ENCODE data around the gene FKRP.

The FKRP gene

GRCh38 chr19:46714444-46715106, 31.3 kb upstream of the FKRP start:
- H3K9me3 ChIP-seq (ENCODE audit: control insufficient read depth, low read length), result no peaks in the 10 kb centered on the region
- H3K4me1 ChIP-seq (ENCODE audit: control insufficient read depth, insufficient read depth, low read length, poor library complexity, severe bottlenecking), result peaks cover 11% of the 10 kb centered on the region
- peak overlapping the region; percentile 90 for H3K4me3 ChIP-seq (ENCODE audit: extremely low read depth, insufficient read depth, low read length, poor library complexity, severe bottlenecking)
- H3K27ac ChIP-seq (ENCODE audit: low read depth, low read length, severe bottlenecking), result peak overlapping the region; percentile 67
- peaks cover 33% of the 10 kb centered on the region for H3K36me3 ChIP-seq (ENCODE audit: control insufficient read depth, insufficient read depth, low read length)
- 21 to 27% methylated on average over 2 to 5 of the region's 12 CpGs for WGBS, 2 experiments (ENCODE audit: insufficient coverage in 2 of 2)

GRCh38 chr19:46715620-46715974, 30.3 kb upstream of the FKRP start:
- Histone ChIP-seq H3K4me1 (ENCODE audit: control insufficient read depth, insufficient read depth, low read length, poor library complexity, severe bottlenecking) (peaks cover 15% of the 10 kb centered on the region), H3K9me3 (ENCODE audit: control insufficient read depth, low read length) (no peaks in the 10 kb centered on the region), H3K4me3 (ENCODE audit: extremely low read depth, insufficient read depth, low read length, poor library complexity, severe bottlenecking) (peak overlapping the region; percentile 90), H3K27ac (ENCODE audit: low read depth, low read length, severe bottlenecking) (no peak overlapping the region), H3K36me3 (ENCODE audit: control insufficient read depth, insufficient read depth, low read length) (peaks cover 31% of the 10 kb centered on the region)
- 6 to 10% methylated on average over 4 to 7 of the region's 8 CpGs for WGBS, 2 experiments (ENCODE audit: insufficient coverage in 2 of 2)

- peak overlapping the region; percentile 71 for H3K27ac ChIP-seq (ENCODE audit: low read depth, low read length, severe bottlenecking)
- 0 to 1% methylated on average over 26 to 31 of the region's 42 CpGs for WGBS, 2 experiments (ENCODE audit: insufficient coverage in 2 of 2)
These were observed 29.7 kb upstream of the FKRP start for GRCh38 chr19:46715975-46716671.

GRCh38 chr19:46716672-46717033, 29.2 kb upstream of the FKRP start:
- Histone ChIP-seq H3K27ac (ENCODE audit: low read depth, low read length, severe bottlenecking) (peak overlapping the region; percentile 71), H3K9me3 (ENCODE audit: control insufficient read depth, low read length) (no peaks in the 10 kb centered on the region), H3K36me3 (ENCODE audit: control insufficient read depth, insufficient read depth, low read length) (peaks cover 33% of the 10 kb centered on the region), H3K4me1 (ENCODE audit: control insufficient read depth, insufficient read depth, low read length, poor library complexity, severe bottlenecking) (peaks cover 15% of the 10 kb centered on the region), H3K4me3 (ENCODE audit: extremely low read depth, insufficient read depth, low read length, poor library complexity, severe bottlenecking) (peak overlapping the region; percentile 90)
- 1 to 3% methylated on average over 6 to 15 of the region's 20 CpGs for WGBS, 2 experiments (ENCODE audit: insufficient coverage in 2 of 2)

More at GRCh38 chr19:46715975-46716671, 29.7 kb upstream of the FKRP start:
- H3K36me3 ChIP-seq (ENCODE audit: control insufficient read depth, insufficient read depth, low read length), result peaks cover 31% of the 10 kb centered on the region
- peaks cover 15% of the 10 kb centered on the region for H3K4me1 ChIP-seq (ENCODE audit: control insufficient read depth, insufficient read depth, low read length, poor library complexity, severe bottlenecking)
- H3K9me3 ChIP-seq (ENCODE audit: control insufficient read depth, low read length), result no peaks in the 10 kb centered on the region
- H3K4me3 ChIP-seq (ENCODE audit: extremely low read depth, insufficient read depth, low read length, poor library complexity, severe bottlenecking), result peak overlapping the region; percentile 90

- peaks cover 34% of the 10 kb centered on the region for H3K36me3 ChIP-seq (ENCODE audit: control insufficient read depth, insufficient read depth, low read length)
- H3K4me1 ChIP-seq (ENCODE audit: control insufficient read depth, insufficient read depth, low read length, poor library complexity, severe bottlenecking), result peaks cover 15% of the 10 kb centered on the region
- H3K9me3 ChIP-seq (ENCODE audit: control insufficient read depth, low read length), result no peaks in the 10 kb centered on the region
- WGBS, 2 experiments (ENCODE audit: insufficient coverage in 2 of 2), result 4 to 5% methylated on average over 35 to 43 of the region's 52 CpGs
- peak within 1 kb of the TSS; percentile 71 for H3K27ac ChIP-seq (ENCODE audit: low read depth, low read length, severe bottlenecking)
- peak within 1 kb of the TSS; percentile 90 for H3K4me3 ChIP-seq (ENCODE audit: extremely low read depth, insufficient read depth, low read length, poor library complexity, severe bottlenecking)
These were observed 28.7 kb upstream of the FKRP start, which contains the start of gene PRKD2 for GRCh38 chr19:46717034-46717715. Gene PRKD2, minus strand, starts transcription at chr19:46717114. Its CDS starts 744 bp downstream, at chr19:46716370.

GRCh38 chr19:46717716-46718143, 28.1 kb upstream of the FKRP start:
- 85 to 89% methylated on average over 4 to 6 of the region's 9 CpGs for WGBS, 2 experiments (ENCODE audit: insufficient coverage in 2 of 2)
- Histone ChIP-seq H3K9me3 (ENCODE audit: control insufficient read depth, low read length) (no peaks in the 10 kb centered on the region), H3K27ac (ENCODE audit: low read depth, low read length, severe bottlenecking) (peak overlapping the region; percentile 36)

GRCh38 chr19:46718157-46718933, 27.5 kb upstream of the FKRP start:
- H3K4me3 ChIP-seq (ENCODE audit: extremely low read depth, insufficient read depth, low read length, poor library complexity, severe bottlenecking), result no peak overlapping the region
- 85 to 92% methylated on average over 10 to 14 of the region's 17 CpGs for WGBS, 2 experiments (ENCODE audit: insufficient coverage in 2 of 2)
- H3K27ac ChIP-seq (ENCODE audit: low read depth, low read length, severe bottlenecking), result no peak overlapping the region
- peaks cover 41% of the 10 kb centered on the region for H3K36me3 ChIP-seq (ENCODE audit: control insufficient read depth, insufficient read depth, low read length)
- no peaks in the 10 kb centered on the region for H3K9me3 ChIP-seq (ENCODE audit: control insufficient read depth, low read length)
- H3K4me1 ChIP-seq (ENCODE audit: control insufficient read depth, insufficient read depth, low read length, poor library complexity, severe bottlenecking), result peaks cover 17% of the 10 kb centered on the region

More at GRCh38 chr19:46717716-46718143, 28.1 kb upstream of the FKRP start:
- Histone ChIP-seq H3K4me3 (ENCODE audit: extremely low read depth, insufficient read depth, low read length, poor library complexity, severe bottlenecking) (peak overlapping the region; percentile 90), H3K36me3 (ENCODE audit: control insufficient read depth, insufficient read depth, low read length) (peaks cover 36% of the 10 kb centered on the region), H3K4me1 (ENCODE audit: control insufficient read depth, insufficient read depth, low read length, poor library complexity, severe bottlenecking) (peaks cover 19% of the 10 kb centered on the region)

- Histone ChIP-seq H3K4me3 (ENCODE audit: extremely low read depth, insufficient read depth, low read length, poor library complexity, severe bottlenecking) (no peak overlapping the region), H3K27ac (ENCODE audit: low read depth, low read length, severe bottlenecking) (no peak overlapping the region), H3K9me3 (ENCODE audit: control insufficient read depth, low read length) (no peaks in the 10 kb centered on the region), H3K4me1 (ENCODE audit: control insufficient read depth, insufficient read depth, low read length, poor library complexity, severe bottlenecking) (peaks cover 18% of the 10 kb centered on the region), H3K36me3 (ENCODE audit: control insufficient read depth, insufficient read depth, low read length) (peaks cover 47% of the 10 kb centered on the region)
- 88 to 95% methylated on average over 9 to 10 of the region's 15 CpGs for WGBS, 2 experiments (ENCODE audit: insufficient coverage in 2 of 2)
These were observed 26.8 kb upstream of the FKRP start for GRCh38 chr19:46718934-46719622.

- no peak overlapping the region for H3K27ac ChIP-seq (ENCODE audit: low read depth, low read length, severe bottlenecking)
- H3K4me3 ChIP-seq (ENCODE audit: extremely low read depth, insufficient read depth, low read length, poor library complexity, severe bottlenecking), result no peak overlapping the region
- H3K9me3 ChIP-seq (ENCODE audit: control insufficient read depth, low read length), result no peaks in the 10 kb centered on the region
- WGBS, 2 experiments (ENCODE audit: insufficient coverage in 2 of 2), result 94 to 96% methylated on average over 17 to 19 of the region's 25 CpGs
- H3K4me1 ChIP-seq (ENCODE audit: control insufficient read depth, insufficient read depth, low read length, poor library complexity, severe bottlenecking), result peaks cover 13% of the 10 kb centered on the region
- peaks cover 55% of the 10 kb centered on the region for H3K36me3 ChIP-seq (ENCODE audit: control insufficient read depth, insufficient read depth, low read length)
These were observed 26.0 kb upstream of the FKRP start for GRCh38 chr19:46719629-46720502.
